ENCODE results near the gene MEOX1. TPM values are rescaled to one million over a fixed set of nuclear protein-coding genes. Genes with fewer than 3 reads are reported as not detected.

The MEOX1 gene
- total RNA-seq, 2 experiments from 2014 or later = 4.2 to 4.7 TPM

DNA sequence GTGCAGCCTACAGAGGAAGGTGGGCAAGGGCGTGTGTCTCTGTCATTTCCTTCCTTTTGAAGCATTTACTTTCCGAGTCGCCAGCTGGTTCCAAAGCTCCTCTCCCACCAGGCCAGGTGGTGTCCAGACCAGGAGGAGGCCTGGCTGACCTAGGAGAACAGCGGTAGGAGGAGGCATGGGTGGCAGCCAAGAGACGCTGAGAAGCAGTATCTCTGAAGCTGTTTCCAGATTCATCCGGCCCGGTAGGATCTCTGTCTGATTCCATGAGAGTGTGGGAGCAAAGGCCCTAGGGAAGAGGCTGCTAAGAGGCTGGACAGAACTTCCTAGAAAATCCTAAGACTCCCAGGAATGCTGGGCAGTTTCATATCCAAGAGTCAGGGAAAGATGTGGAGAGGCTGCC is 20.3 kb downstream of the MEOX1 start:
- Mint-ChIP-seq H3K27ac (no peak overlapping the region), H3K4me3 (no peak overlapping the region), H3K36me3 (ENCODE audit: low read depth) (no peaks in the 10 kb centered on the region), H3K9me3 (no peaks in the 10 kb centered on the region), H3K4me1 (peaks cover 10% of the 10 kb centered on the region), H3K27me3 (peaks cover 21% of the 10 kb centered on the region)
- CTCF ChIA-PET = interaction anchor here (2.6 kb wide), 1 partner anchor 32 kb away, joined by 11 read pairs; no protein-coding TSS in a partner anchor
- POLR2A ChIA-PET = no interaction called here
- no peak for DNase-seq

DNA sequence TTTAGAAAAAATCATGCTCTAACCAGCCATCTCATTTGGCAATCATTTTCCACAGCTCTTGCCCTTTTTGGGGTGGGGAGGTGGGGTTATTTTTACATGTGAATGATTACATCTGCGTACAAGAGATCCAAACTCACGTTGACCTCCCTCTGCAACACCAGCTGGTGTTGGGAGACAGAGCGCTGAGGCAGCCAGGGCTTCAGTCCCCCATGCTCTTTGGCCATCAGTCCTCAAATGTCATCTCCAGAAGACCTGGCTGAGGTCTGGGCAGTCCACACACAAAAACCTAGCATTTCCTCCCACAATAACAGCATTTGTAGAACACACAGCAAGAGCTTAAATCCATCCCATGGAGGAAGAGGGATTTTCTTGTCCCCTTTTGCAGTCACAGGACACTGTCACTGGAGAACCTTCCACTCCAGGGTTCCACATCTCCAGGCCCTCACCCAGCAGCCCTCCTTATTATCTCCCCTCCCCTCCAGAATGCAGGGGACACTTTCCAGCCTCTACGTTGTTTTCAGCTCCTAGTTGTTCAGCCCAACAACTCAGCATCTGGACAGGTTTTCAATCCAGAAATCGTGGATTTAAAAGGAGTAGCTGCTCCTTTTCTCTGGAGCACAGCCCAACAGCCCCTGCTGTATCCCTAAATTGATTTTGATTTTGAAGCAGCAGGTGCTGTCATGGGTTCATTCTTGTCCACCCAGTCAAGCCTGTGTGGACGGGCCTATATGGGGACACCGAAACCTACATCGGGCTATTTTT is 21.1 kb downstream of the MEOX1 start:
- no peak for DNase-seq
- no peak overlapping the region for H3K4me3 Mint-ChIP-seq
- no peaks in the 10 kb centered on the region for H3K9me3 Mint-ChIP-seq
- H3K27me3 Mint-ChIP-seq = peaks cover 24% of the 10 kb centered on the region
- H3K4me1 Mint-ChIP-seq = peaks cover 10% of the 10 kb centered on the region
- H3K36me3 Mint-ChIP-seq (ENCODE audit: low read depth) = no peaks in the 10 kb centered on the region
- no peak overlapping the region for H3K27ac Mint-ChIP-seq
- ChIA-PET CTCF (interaction anchor here (0.7 to 2.6 kb wide), 3 partner anchors 9 to 64 kb away, joined by 3 to 11 read pairs (median 3); no protein-coding TSS in a partner anchor), POLR2A (interaction anchor here (0.8 kb wide), 1 partner anchor 10 kb away, joined by 4 read pairs; no protein-coding TSS in a partner anchor)

DNA sequence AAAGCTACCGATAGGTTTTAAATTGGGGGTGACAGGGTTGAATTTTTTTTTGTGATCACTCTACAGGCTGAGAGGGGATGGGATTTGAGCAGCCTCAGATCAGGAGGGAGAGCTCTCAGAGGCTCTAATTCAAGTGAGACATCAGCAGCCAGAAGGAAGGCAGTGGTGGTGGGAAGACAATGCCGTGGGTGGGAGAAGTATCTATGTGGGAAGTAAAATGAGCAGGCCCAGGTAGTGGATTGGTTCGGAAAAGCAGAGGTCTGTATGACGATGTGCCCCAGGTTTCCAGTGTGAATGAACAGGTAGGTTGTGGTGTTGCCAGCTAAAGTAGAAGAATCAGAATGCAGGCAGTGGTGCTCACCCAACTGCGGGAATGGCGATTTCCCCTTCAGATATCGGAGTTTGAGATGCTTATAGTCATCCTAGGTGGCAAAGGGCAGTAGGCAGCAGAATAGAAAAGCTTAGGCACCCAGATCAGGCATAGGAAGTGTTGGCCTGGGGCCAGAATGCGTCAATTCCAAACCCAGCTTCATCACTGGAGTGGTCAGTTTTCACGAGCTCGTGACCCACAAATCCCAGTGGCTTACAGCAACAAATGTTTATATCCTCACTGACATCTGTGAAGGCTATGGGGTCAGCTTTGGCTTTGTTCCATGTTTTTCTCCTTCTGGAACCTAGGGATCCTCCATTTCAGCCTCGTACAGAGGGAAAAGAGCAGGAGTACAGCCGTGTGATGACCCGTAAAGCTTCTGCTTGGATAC is 24.0 kb downstream of the MEOX1 start:
- CTCF ChIA-PET = interaction anchor here (0.8 to 1.2 kb wide), 2 partner anchors 36 to 61 kb away, joined by 3 read pairs; no protein-coding TSS in a partner anchor

DNA sequence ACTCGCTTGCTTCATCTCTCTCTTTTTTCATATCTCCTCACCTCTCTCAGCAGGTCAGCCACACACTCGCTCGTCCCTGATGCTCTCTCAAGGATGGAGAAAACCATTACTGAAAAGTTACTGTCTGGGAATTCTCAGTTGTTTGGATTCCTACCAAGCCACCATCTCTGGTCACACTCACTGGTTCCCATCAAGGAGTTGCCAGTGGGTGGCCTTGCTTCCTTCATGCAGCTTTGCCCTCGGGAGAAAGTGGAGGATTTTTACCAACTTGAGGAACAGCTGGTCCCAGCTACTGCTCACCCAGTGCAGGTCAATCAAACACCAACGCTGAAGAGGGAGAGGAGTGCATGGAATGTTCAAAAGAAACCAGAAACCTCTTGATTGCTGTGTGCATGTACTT is 25.3 kb downstream of the MEOX1 start:
- CTCF ChIA-PET = no interaction called here
- Mint-ChIP-seq H3K4me3 (no peak overlapping the region), H3K36me3 (ENCODE audit: low read depth) (no peaks in the 10 kb centered on the region), H3K9me3 (no peaks in the 10 kb centered on the region), H3K27ac (no peak overlapping the region), H3K27me3 (peaks cover 18% of the 10 kb centered on the region), H3K4me1 (peaks cover 8% of the 10 kb centered on the region)
- POLR2A ChIA-PET = no interaction called here
- DNase-seq = no peak

More for the DNA sequence above, 24.0 kb downstream of the MEOX1 start:
- H3K4me1 Mint-ChIP-seq = peaks cover 10% of the 10 kb centered on the region
- no peak overlapping the region for H3K4me3 Mint-ChIP-seq
- H3K27me3 Mint-ChIP-seq = peaks cover 18% of the 10 kb centered on the region
- no peak overlapping the region for H3K27ac Mint-ChIP-seq
- H3K36me3 Mint-ChIP-seq (ENCODE audit: low read depth) = no peaks in the 10 kb centered on the region
- no peaks in the 10 kb centered on the region for H3K9me3 Mint-ChIP-seq
- POLR2A ChIA-PET = no interaction called here
- no peak for DNase-seq

DNA sequence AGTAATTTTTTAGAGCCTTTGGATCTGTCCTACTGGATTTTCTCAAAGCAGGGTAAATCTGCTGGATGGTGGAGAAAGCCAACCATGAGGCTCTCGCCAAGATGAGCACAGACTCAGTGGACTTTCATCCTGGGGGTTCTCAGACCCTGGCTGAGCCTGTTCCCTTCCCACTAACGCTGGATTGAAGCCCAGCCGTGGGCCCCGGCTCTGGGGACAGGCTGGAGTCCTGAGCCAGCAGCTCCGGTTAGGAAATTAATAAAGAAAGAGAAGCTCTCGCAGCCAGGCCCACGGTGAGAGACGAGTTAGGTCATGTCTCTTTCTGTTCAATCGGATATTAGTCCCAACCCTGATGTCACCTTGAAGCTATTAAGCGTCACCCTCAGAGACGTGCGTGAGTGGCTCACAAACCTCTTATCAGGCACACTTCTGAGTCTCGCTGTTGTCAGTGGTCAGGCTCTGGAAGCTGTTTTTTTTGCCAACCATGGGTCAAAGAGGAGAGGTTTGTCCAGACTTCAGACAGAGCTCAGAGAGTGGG is 27.1 kb downstream of the MEOX1 start:
- no peaks in the 10 kb centered on the region for H3K36me3 Mint-ChIP-seq (ENCODE audit: low read depth)
- POLR2A ChIA-PET = no interaction called here
- peaks cover 20% of the 10 kb centered on the region for H3K27me3 Mint-ChIP-seq
- no peaks in the 10 kb centered on the region for H3K9me3 Mint-ChIP-seq
- CTCF ChIA-PET = interaction anchor here (0.7 to 1.4 kb wide), 2 partner anchors 39 to 60 kb away, joined by 4 read pairs; no protein-coding TSS in a partner anchor
- DNase-seq = no peak
- H3K4me1 Mint-ChIP-seq = no peaks in the 10 kb centered on the region
- no peak overlapping the region for H3K4me3 Mint-ChIP-seq
- no peak overlapping the region for H3K27ac Mint-ChIP-seq

DNA sequence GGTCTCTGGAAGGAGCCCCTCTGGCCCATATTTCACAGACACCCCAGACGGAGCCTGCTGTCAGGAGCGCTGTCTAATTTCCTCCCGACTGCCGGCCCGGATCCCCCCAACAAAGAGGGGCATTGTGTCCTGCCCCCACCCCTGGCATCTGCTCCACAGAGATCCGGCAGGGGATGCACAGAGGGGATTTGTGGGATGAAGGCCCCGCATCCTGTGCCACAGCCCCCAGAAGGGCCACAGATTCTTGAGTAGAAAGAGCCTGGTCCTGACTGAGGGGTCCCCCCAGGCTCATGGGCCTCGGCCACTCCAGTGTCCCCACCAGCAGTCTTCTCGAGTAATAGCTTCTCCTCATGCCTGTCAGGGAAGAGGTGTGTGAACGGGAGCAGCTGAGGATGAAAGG is 29.5 kb downstream of the MEOX1 start:
- no peak overlapping the region for H3K27ac Mint-ChIP-seq
- peaks cover 22% of the 10 kb centered on the region for H3K27me3 Mint-ChIP-seq
- no peak overlapping the region for H3K4me3 Mint-ChIP-seq
- H3K4me1 Mint-ChIP-seq = no peaks in the 10 kb centered on the region
- H3K9me3 Mint-ChIP-seq = no peaks in the 10 kb centered on the region
- CTCF ChIA-PET = no interaction called here
- H3K36me3 Mint-ChIP-seq (ENCODE audit: low read depth) = no peaks in the 10 kb centered on the region
- POLR2A ChIA-PET = no interaction called here
- no peak for DNase-seq

DNA sequence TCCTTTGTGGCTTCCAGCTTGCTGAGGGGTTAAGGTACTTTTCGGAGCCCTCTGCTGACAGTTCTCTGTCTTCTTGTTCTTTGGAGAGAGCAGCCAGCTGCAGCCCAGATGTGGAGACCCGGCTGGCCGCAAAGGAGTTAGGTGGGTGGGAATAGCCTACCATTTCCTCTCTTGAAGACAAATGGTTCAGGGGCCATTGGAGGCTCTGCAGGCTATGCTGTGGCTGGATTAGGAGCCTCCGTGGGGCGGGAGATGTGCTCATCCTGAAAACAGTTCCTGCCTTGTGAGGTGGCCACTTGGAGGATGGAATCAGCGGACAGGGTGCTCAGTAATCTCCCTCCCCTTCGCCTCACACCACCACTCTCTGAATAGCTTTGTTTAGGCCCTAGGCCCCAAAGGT is 30.3 kb downstream of the MEOX1 start:
- Mint-ChIP-seq H3K4me3 (no peak overlapping the region), H3K27ac (no peak overlapping the region), H3K27me3 (peaks cover 21% of the 10 kb centered on the region), H3K9me3 (no peaks in the 10 kb centered on the region), H3K4me1 (no peaks in the 10 kb centered on the region), H3K36me3 (ENCODE audit: low read depth) (no peaks in the 10 kb centered on the region)
- ChIA-PET CTCF (no interaction called here), POLR2A (interaction anchor here (1.0 kb wide), 1 partner anchor 9 kb away, joined by 4 read pairs; no protein-coding TSS in a partner anchor)
- no peak for DNase-seq

DNA sequence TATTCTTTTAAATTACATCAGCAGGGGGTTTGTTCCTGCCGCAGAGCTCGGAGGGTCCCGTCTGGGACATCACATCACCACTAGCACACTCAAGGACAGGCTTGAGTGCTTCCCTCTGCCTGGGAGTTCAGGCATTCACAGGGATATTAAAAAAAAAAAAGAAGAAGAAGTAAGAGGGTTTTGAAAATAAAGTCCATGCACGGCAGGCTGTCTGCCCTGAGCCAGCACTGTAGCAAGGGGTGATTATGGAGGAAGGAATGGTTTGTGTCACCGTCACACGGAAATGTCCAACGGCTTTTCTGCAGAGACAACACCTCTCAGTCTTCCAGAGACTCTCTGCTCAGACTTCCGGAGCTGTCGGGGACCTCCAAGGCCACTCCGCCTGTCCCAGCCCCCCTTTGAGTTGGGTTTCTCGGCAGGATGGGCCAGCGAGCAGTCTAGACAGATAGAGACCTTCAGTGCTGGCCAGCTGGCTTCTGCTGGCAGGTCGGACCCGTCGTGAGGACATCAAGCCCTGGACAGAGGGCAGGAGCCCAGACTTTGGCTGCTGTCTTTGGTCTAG is 33.6 kb downstream of the MEOX1 start:
- ChIA-PET CTCF (no interaction called here), POLR2A (no interaction called here)
- Mint-ChIP-seq H3K27me3 (peaks cover 25% of the 10 kb centered on the region), H3K27ac (no peak overlapping the region), H3K4me1 (no peaks in the 10 kb centered on the region), H3K36me3 (ENCODE audit: low read depth) (no peaks in the 10 kb centered on the region), H3K4me3 (no peak overlapping the region), H3K9me3 (no peaks in the 10 kb centered on the region)
- DNase-seq = no peak

DNA sequence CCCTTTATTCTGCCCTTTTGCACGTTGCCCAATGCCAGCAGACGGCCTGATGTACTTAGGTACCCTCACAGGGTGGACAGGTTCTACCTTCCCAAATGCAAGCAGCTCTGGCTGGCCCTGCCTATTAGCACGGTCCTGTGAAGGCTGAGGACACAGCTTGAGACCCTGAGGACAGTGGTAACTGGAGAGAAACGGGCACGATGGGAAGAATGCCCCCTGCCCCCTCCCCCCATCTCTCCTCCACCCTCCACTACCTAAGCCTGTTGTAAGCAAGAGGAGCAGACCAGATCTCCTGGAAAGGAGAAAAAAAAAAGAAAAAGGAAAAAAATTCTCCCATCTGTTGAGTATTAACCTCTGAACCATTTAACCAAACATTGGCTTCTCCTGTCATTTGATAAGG is 34.1 kb downstream of the MEOX1 start:
- H3K27me3 Mint-ChIP-seq = peaks cover 25% of the 10 kb centered on the region
- no peak overlapping the region for H3K27ac Mint-ChIP-seq
- POLR2A ChIA-PET = no interaction called here
- DNase-seq = no peak
- no peaks in the 10 kb centered on the region for H3K4me1 Mint-ChIP-seq
- H3K4me3 Mint-ChIP-seq = no peak overlapping the region
- no peaks in the 10 kb centered on the region for H3K9me3 Mint-ChIP-seq
- no peaks in the 10 kb centered on the region for H3K36me3 Mint-ChIP-seq (ENCODE audit: low read depth)
- CTCF ChIA-PET = no interaction called here

DNA sequence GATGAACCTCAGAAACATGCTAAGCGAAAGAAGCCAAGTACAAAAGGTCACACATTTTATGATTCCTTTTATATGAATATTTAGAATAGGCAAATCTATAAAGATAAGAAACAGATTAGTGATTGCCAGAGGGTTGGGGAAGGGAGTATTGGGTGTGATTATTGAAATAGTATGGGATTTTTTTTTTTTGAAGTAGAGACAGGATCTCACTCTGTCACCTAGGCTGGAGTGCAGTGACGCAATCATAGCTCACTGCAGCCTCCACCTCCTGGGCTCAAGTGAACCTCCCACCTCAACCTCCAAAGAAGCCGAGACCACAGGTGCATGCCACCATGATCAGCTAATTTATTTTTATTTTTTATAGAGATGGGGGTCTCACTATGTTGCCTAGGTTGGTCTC is 35.7 kb downstream of the MEOX1 start:
- ChIA-PET CTCF (no interaction called here), POLR2A (no interaction called here)
- no peak overlapping the region for H3K4me3 Mint-ChIP-seq
- peaks cover 30% of the 10 kb centered on the region for H3K27me3 Mint-ChIP-seq
- no peaks in the 10 kb centered on the region for H3K4me1 Mint-ChIP-seq
- no peaks in the 10 kb centered on the region for H3K36me3 Mint-ChIP-seq (ENCODE audit: low read depth)
- H3K9me3 Mint-ChIP-seq = no peaks in the 10 kb centered on the region
- DNase-seq = no peak
- H3K27ac Mint-ChIP-seq = no peak overlapping the region

DNA sequence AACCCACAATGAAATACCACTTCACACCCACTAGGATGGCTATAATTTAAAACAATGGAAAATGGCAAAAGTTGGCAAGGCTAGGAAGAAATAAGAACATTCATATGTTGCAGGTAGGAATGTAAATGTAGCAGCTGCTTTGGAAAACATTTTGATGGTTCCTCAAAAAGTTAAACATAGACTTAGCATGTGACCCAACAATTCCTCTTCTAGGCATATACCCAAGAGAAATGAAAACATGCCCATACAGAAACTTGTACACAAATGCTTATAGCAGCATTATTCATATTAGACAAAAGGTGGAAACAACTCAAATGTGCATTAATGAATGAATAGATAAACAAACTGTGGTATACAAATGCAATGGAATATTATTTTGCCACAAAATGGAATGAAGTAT is 36.1 kb downstream of the MEOX1 start:
- no peak for DNase-seq
- H3K9me3 Mint-ChIP-seq = no peaks in the 10 kb centered on the region
- no peaks in the 10 kb centered on the region for H3K4me1 Mint-ChIP-seq
- no peak overlapping the region for H3K4me3 Mint-ChIP-seq
- no peaks in the 10 kb centered on the region for H3K36me3 Mint-ChIP-seq (ENCODE audit: low read depth)
- no peak overlapping the region for H3K27ac Mint-ChIP-seq
- ChIA-PET POLR2A (no interaction called here), CTCF (no interaction called here)
- H3K27me3 Mint-ChIP-seq = peaks cover 26% of the 10 kb centered on the region

DNA sequence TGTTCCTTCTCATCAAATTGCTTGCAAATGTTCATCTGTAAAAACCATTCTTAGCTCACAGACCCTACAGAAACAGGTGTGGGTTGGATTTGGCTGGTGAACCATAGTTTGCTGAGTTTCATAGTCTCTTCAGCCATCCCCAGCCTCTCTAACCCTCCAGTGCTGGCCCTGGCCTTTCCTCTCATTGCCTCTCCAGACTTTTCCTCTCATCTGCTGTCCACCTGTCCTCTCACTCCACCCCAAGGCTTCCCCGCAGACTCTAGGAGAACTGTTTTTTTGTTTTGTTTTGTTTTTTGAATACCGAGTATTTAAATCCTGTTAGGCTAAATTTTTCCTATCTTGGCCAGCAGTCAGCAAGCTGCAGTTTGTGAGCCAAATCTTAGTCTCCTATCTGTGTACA is 41.1 kb downstream of the MEOX1 start:
- H3K4me3 Mint-ChIP-seq = no peak overlapping the region
- H3K9me3 Mint-ChIP-seq = no peaks in the 10 kb centered on the region
- CTCF ChIA-PET = interaction anchor here (0.7 kb wide), 1 partner anchor 271 kb away, joined by 3 read pairs; no protein-coding TSS in a partner anchor
- no peaks in the 10 kb centered on the region for H3K4me1 Mint-ChIP-seq
- no peak overlapping the region for H3K27ac Mint-ChIP-seq
- H3K36me3 Mint-ChIP-seq (ENCODE audit: low read depth) = no peaks in the 10 kb centered on the region
- POLR2A ChIA-PET = no interaction called here
- no peak for DNase-seq
- peaks cover 16% of the 10 kb centered on the region for H3K27me3 Mint-ChIP-seq

DNA sequence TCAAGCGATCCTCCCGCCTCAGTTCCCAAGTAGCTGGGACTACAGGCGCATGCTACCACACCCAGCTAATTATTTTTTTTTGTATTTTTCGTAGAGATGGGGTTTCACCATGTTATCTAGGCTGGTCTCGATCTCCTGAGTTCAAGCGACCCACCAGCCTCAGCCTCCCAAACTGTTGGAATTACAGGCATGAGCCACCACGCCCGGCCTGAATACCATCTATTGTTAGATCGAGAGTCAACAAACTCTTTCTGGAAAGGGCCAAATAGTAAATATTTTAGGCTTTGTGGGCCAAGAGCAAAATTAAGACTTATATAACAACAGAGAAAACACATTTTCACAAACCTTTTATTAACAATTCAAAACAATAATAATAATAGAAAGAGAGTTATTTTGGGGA is 41.6 kb downstream of the MEOX1 start:
- CTCF ChIA-PET = interaction anchor here (0.7 kb wide), 1 partner anchor 270 kb away, joined by 3 read pairs; no protein-coding TSS in a partner anchor
- no peak for DNase-seq
- peaks cover 15% of the 10 kb centered on the region for H3K27me3 Mint-ChIP-seq
- no peak overlapping the region for H3K27ac Mint-ChIP-seq
- POLR2A ChIA-PET = no interaction called here
- no peaks in the 10 kb centered on the region for H3K36me3 Mint-ChIP-seq (ENCODE audit: low read depth)
- H3K4me1 Mint-ChIP-seq = no peaks in the 10 kb centered on the region
- no peaks in the 10 kb centered on the region for H3K9me3 Mint-ChIP-seq
- H3K4me3 Mint-ChIP-seq = no peak overlapping the region
